ENCODE measurements around the gene ZBTB3.
"Not testable (repeated sequence)": the region's sequence is repeated elsewhere in the genome, so short reads cannot be mapped to it uniquely, and the experiment has no call there.

Gene ZBTB3

GRCh38 chr11:62752177-62752785 is 1.7 kb downstream of the ZBTB3 start:
- no peak overlapping the region for H3K27ac ChIP-seq (replicated peaks; ENCODE audit: low read length)
- no peaks in the 10 kb centered on the region for H3K9me3 ChIP-seq (replicated peaks in 1 of 2; ENCODE audit: control insufficient read depth in 2 of 2, insufficient read depth in 1 of 2, low read depth in 1 of 2, low read length in 2 of 2)
- H3K4me2 ChIP-seq (ENCODE audit: insufficient read depth, low read length, poor library complexity, severe bottlenecking), result no peak overlapping the region
- H3K23ac ChIP-seq (ENCODE audit: low read depth, low read length, poor library complexity), result no peak overlapping the region
- H2BK120ac ChIP-seq (ENCODE audit: low read depth, low read length), result no peak overlapping the region
- no peak overlapping the region for H2AFZ ChIP-seq (ENCODE audit: low read length)
- H2BK12ac ChIP-seq (ENCODE audit: low read length), result no peak overlapping the region
- peaks cover 11% of the 10 kb centered on the region for H3K79me1 ChIP-seq (ENCODE audit: low read depth, low read length)
- H3K18ac ChIP-seq (ENCODE audit: low read length), result no peak overlapping the region
- no peak overlapping the region for H2BK5ac ChIP-seq (ENCODE audit: low read length)
- no CpG with 5 or more reads among the region's 14 CpGs for WGBS, 2 donors (ENCODE audit: extremely low coverage in 2 of 2, insufficient read length in 2 of 2, insufficient replicate concordance in 1 of 2)
- peak overlapping the region in 1 of 2 donors; percentile 39 for H3K4me3 ChIP-seq (ENCODE audit: low read length in 2 of 2)
- no peaks in the 10 kb centered on the region for H3K27me3 ChIP-seq (ENCODE audit: control insufficient read depth in 3 of 3, insufficient read depth in 3 of 3, low read depth in 1 of 3, low read length in 3 of 3)
- no peak overlapping the region for H3K9ac ChIP-seq (ENCODE audit: low read depth, low read length, poor library complexity)
- H2BK15ac ChIP-seq (ENCODE audit: low read length), result no peak overlapping the region
- no peak overlapping the region for H3K14ac ChIP-seq (ENCODE audit: low read length)
- no peak overlapping the region for H3K4ac ChIP-seq (ENCODE audit: low read length)
- no peak overlapping the region for H4K8ac ChIP-seq (ENCODE audit: low read depth, low read length)
- H3K4me1 ChIP-seq (ENCODE audit: control insufficient read depth in 2 of 2, insufficient read depth in 1 of 2, low read depth in 1 of 2, low read length in 2 of 2), result peaks cover 4 to 5% of the 10 kb centered on the region in 2 donors
- no peak overlapping the region for H2AK5ac ChIP-seq (ENCODE audit: low read depth, low read length)
- H3K36me3 ChIP-seq (replicated peaks in 1 of 2; ENCODE audit: control insufficient read depth in 2 of 2, insufficient read depth in 2 of 2, low read length in 2 of 2), result peaks cover 12 to 20% of the 10 kb centered on the region in 2 donors
- no peak for DNase-seq (ENCODE audit: low spot score)
- H4K91ac ChIP-seq (ENCODE audit: low read depth, low read length, poor library complexity), result peak overlapping the region; percentile 59

- not testable (repeated sequence) for H3K9ac ChIP-seq (ENCODE audit: low read depth, low read length, poor library complexity); H2AK5ac ChIP-seq (ENCODE audit: low read depth, low read length)
- no CpG with 5 or more reads among the region's 5 CpGs for WGBS, 2 donors (ENCODE audit: extremely low coverage in 2 of 2, insufficient read length in 2 of 2, insufficient replicate concordance in 1 of 2)
Observed at GRCh38 chr11:62749931-62750330, 4.0 kb downstream of the ZBTB3 start.

GRCh38 chr11:62747475-62748160 is 6.3 kb downstream of the ZBTB3 start:
- no peak overlapping the region for H3K27ac ChIP-seq (replicated peaks; ENCODE audit: low read length)
- no peak overlapping the region for H2BK120ac ChIP-seq (ENCODE audit: low read depth, low read length)
- peaks cover 8 to 13% of the 10 kb centered on the region in 2 donors for H3K36me3 ChIP-seq (replicated peaks in 1 of 2; ENCODE audit: control insufficient read depth in 2 of 2, insufficient read depth in 2 of 2, low read length in 2 of 2)
- H3K14ac ChIP-seq (ENCODE audit: low read length), result no peak overlapping the region
- no peak overlapping the region for H3K4ac ChIP-seq (ENCODE audit: low read length)
- H3K4me2 ChIP-seq (ENCODE audit: insufficient read depth, low read length, poor library complexity, severe bottlenecking), result no peak overlapping the region
- no peak overlapping the region for H2BK12ac ChIP-seq (ENCODE audit: low read length)
- H3K23ac ChIP-seq (ENCODE audit: low read depth, low read length, poor library complexity), result no peak overlapping the region
- no peaks in the 10 kb centered on the region for H3K4me1 ChIP-seq (ENCODE audit: control insufficient read depth in 2 of 2, insufficient read depth in 1 of 2, low read depth in 1 of 2, low read length in 2 of 2)
- H2BK5ac ChIP-seq (ENCODE audit: low read length), result no peak overlapping the region
- peaks cover 5% of the 10 kb centered on the region for H3K79me1 ChIP-seq (ENCODE audit: low read depth, low read length)
- H3K9me3 ChIP-seq (replicated peaks in 1 of 2; ENCODE audit: control insufficient read depth in 2 of 2, insufficient read depth in 1 of 2, low read depth in 1 of 2, low read length in 2 of 2), result no peaks in the 10 kb centered on the region
- H3K4me3 ChIP-seq (ENCODE audit: low read length in 2 of 2), result no peak overlapping the region
- H3K27me3 ChIP-seq (ENCODE audit: control insufficient read depth in 3 of 3, insufficient read depth in 3 of 3, low read depth in 1 of 3, low read length in 3 of 3), result no peaks in the 10 kb centered on the region
- no peak for DNase-seq (ENCODE audit: low spot score)
- H3K18ac ChIP-seq (ENCODE audit: low read length), result no peak overlapping the region
- H2AFZ ChIP-seq (ENCODE audit: low read length), result no peak overlapping the region
- H2AK5ac ChIP-seq (ENCODE audit: low read depth, low read length), result no peak overlapping the region
- WGBS, 2 donors (ENCODE audit: extremely low coverage in 2 of 2, insufficient read length in 2 of 2, insufficient replicate concordance in 1 of 2), result no CpG with 5 or more reads among the region's 9 CpGs
- no peak overlapping the region for H3K9ac ChIP-seq (ENCODE audit: low read depth, low read length, poor library complexity)
- H4K91ac ChIP-seq (ENCODE audit: low read depth, low read length, poor library complexity), result no peak overlapping the region
- H2BK15ac ChIP-seq (ENCODE audit: low read length), result no peak overlapping the region
- no peak overlapping the region for H4K8ac ChIP-seq (ENCODE audit: low read depth, low read length)

More at GRCh38 chr11:62749931-62750330, 4.0 kb downstream of the ZBTB3 start:
- not testable (repeated sequence) for H4K91ac ChIP-seq (ENCODE audit: low read depth, low read length, poor library complexity); H3K18ac ChIP-seq (ENCODE audit: low read length); DNase-seq (ENCODE audit: low spot score); H3K23ac ChIP-seq (ENCODE audit: low read depth, low read length, poor library complexity); H2AFZ ChIP-seq (ENCODE audit: low read length); H3K4me3 ChIP-seq (ENCODE audit: low read length in 2 of 2); H3K4me2 ChIP-seq (ENCODE audit: insufficient read depth, low read length, poor library complexity, severe bottlenecking); H3K9me3 ChIP-seq (replicated peaks in 1 of 2; ENCODE audit: control insufficient read depth in 2 of 2, insufficient read depth in 1 of 2, low read depth in 1 of 2, low read length in 2 of 2); H3K14ac ChIP-seq (ENCODE audit: low read length); H2BK15ac ChIP-seq (ENCODE audit: low read length); H3K27ac ChIP-seq (replicated peaks; ENCODE audit: low read length); H3K4ac ChIP-seq (ENCODE audit: low read length); H3K27me3 ChIP-seq (ENCODE audit: control insufficient read depth in 3 of 3, insufficient read depth in 3 of 3, low read depth in 1 of 3, low read length in 3 of 3); H2BK5ac ChIP-seq (ENCODE audit: low read length); H2BK12ac ChIP-seq (ENCODE audit: low read length); H4K8ac ChIP-seq (ENCODE audit: low read depth, low read length); H3K4me1 ChIP-seq (ENCODE audit: control insufficient read depth in 2 of 2, insufficient read depth in 1 of 2, low read depth in 1 of 2, low read length in 2 of 2); H2BK120ac ChIP-seq (ENCODE audit: low read depth, low read length)
- peaks cover 11% of the 10 kb centered on the region for H3K79me1 ChIP-seq (ENCODE audit: low read depth, low read length)
- H3K36me3 ChIP-seq (replicated peaks in 1 of 2; ENCODE audit: control insufficient read depth in 2 of 2, insufficient read depth in 2 of 2, low read length in 2 of 2), result peaks cover 12 to 20% of the 10 kb centered on the region in 2 donors

- Histone ChIP-seq H2BK15ac (ENCODE audit: low read length) (no peak overlapping the region), H3K79me1 (ENCODE audit: low read depth, low read length) (peaks cover 4% of the 10 kb centered on the region), H3K4ac (ENCODE audit: low read length) (no peak overlapping the region), H3K14ac (ENCODE audit: low read length) (no peak overlapping the region), H2BK12ac (ENCODE audit: low read length) (no peak overlapping the region), H3K18ac (ENCODE audit: low read length) (no peak overlapping the region), H3K9ac (ENCODE audit: low read depth, low read length, poor library complexity) (no peak overlapping the region), H2BK120ac (ENCODE audit: low read depth, low read length) (no peak overlapping the region), H3K4me2 (ENCODE audit: insufficient read depth, low read length, poor library complexity, severe bottlenecking) (no peak overlapping the region), H3K23ac (ENCODE audit: low read depth, low read length, poor library complexity) (no peak overlapping the region), H3K4me3 (ENCODE audit: low read length in 2 of 2) (no peak overlapping the region), H4K8ac (ENCODE audit: low read depth, low read length) (no peak overlapping the region), H3K27ac (replicated peaks; ENCODE audit: low read length) (no peak overlapping the region), H3K4me1 (ENCODE audit: control insufficient read depth in 2 of 2, insufficient read depth in 1 of 2, low read depth in 1 of 2, low read length in 2 of 2) (no peaks in the 10 kb centered on the region), H4K91ac (ENCODE audit: low read depth, low read length, poor library complexity) (no peak overlapping the region), H2AFZ (ENCODE audit: low read length) (no peak overlapping the region), H3K36me3 (replicated peaks in 1 of 2; ENCODE audit: control insufficient read depth in 2 of 2, insufficient read depth in 2 of 2, low read length in 2 of 2) (peaks cover 14 to 80% of the 10 kb centered on the region in 2 donors), H2AK5ac (ENCODE audit: low read depth, low read length) (no peak overlapping the region), H2BK5ac (ENCODE audit: low read length) (no peak overlapping the region), H3K27me3 (ENCODE audit: control insufficient read depth in 3 of 3, insufficient read depth in 3 of 3, low read depth in 1 of 3, low read length in 3 of 3) (no peaks in the 10 kb centered on the region), H3K9me3 (replicated peaks in 1 of 2; ENCODE audit: control insufficient read depth in 2 of 2, insufficient read depth in 1 of 2, low read depth in 1 of 2, low read length in 2 of 2) (no peaks in the 10 kb centered on the region)
- no peak for DNase-seq (ENCODE audit: low spot score)
Observed at GRCh38 chr11:62737196-62737595, 16.8 kb downstream of the ZBTB3 start.

Data from neuronal stem cell (in vitro differentiated cells).